Loucy (cell line): ENCODE results near the gene HID1.

ENCODE experiments used
- CTCF ChIP-seq: fragments of 200-600 bp; sonication (generic); conservative IDR thresholded peaks from 2 replicates; pipeline ENCODE4 v1.5.1; 2014; ENCODE audit warnings: mild to moderate bottlenecking, antibody characterized with exemption, low read length
- EZH2phosphoT487 ChIP-seq: fragments of 200-600 bp; IDR thresholded peaks from 2 replicates; pipeline ENCODE4 v1.6.1; 2018; ENCODE audit warnings: antibody characterized with exemption, mild to moderate bottlenecking, moderate library complexity, borderline replicate concordance

GRCh38 chr17:74947041-74947754 is 25.4 kb downstream of the HID1 start:
- TF ChIP-seq CTCF (no peak), EZH2phosphoT487 (no peak)
